WTC11 (cell line): ENCODE data around the gene TWF2. TPM values are rescaled to one million over a fixed set of nuclear protein-coding genes. Genes with fewer than 3 reads are reported as not detected.

Experiments used
- ATAC-seq: fragments of 200-7000 bp; cut with Tn5 transposase; 2 replicates; pipeline ENCODE4 v1.10.0; 2021; ENCODE audit warnings: mild to moderate bottlenecking, moderate library complexity
- CTCF ChIA-PET: fragments of 300-600 bp; sonication (Branson Sonifier 250); formaldehyde crosslinking; loops from one replicate; lab custom pipeline; 2021; ENCODE audit warnings: antibody characterized with exemption; lab: Charles Lee
- POLR2A ChIA-PET: fragments of 350-600 bp; sonication (Branson Sonifier 250); formaldehyde crosslinking; loops from one replicate; lab custom pipeline; 2021; ENCODE audit warnings: antibody characterized with exemption; lab: Charles Lee
- DNase-seq: peaks from one replicate; pipeline ENCODE4 v3.0.0; 2021; ENCODE audit warnings: low spot score
- H3K27ac Mint-ChIP-seq: 2 replicates; pipeline ENCODE4 v1.8.0; 2021; ENCODE audit warnings: mixed read lengths
- H3K27me3 Mint-ChIP-seq: 2 replicates; pipeline ENCODE4 v1.8.0; 2021; ENCODE audit warnings: low read depth, mild to moderate bottlenecking, moderate library complexity, mixed read lengths
- H3K36me3 Mint-ChIP-seq: 2 replicates; pipeline ENCODE4 v1.8.0; 2021; ENCODE audit warnings: mixed read lengths
- H3K4me1 Mint-ChIP-seq: 2 replicates; pipeline ENCODE4 v1.8.0; 2022; ENCODE audit warnings: mixed read lengths
- H3K4me3 Mint-ChIP-seq: 2 replicates; pipeline ENCODE4 v1.8.0; 2021; ENCODE audit warnings: mild to moderate bottlenecking, moderate library complexity, mixed read lengths
- H3K9me3 Mint-ChIP-seq: 2 replicates; pipeline ENCODE4 v1.8.0; 2021; ENCODE audit warnings: mixed read lengths
- ATF6 ChIP-seq: sonication (generic); formaldehyde crosslinking; IDR thresholded peaks from 2 replicates; pipeline ENCODE4 v1.8.1; 2023; ENCODE audit warnings: mild to moderate bottlenecking, missing genetic modification reagents
- CREB1 ChIP-seq: sonication (generic); formaldehyde crosslinking; IDR thresholded peaks from 2 replicates; pipeline ENCODE4 v1.8.0; 2023; ENCODE audit warnings: mild to moderate bottlenecking, missing genetic modification reagents
- CREM ChIP-seq: sonication (generic); formaldehyde crosslinking; IDR thresholded peaks from 2 replicates; pipeline ENCODE4 v1.8.1; 2022; ENCODE audit warnings: mild to moderate bottlenecking, missing genetic modification reagents, moderate library complexity
- E2F1 ChIP-seq: sonication (generic); formaldehyde crosslinking; IDR thresholded peaks from 2 replicates; pipeline ENCODE4 v1.8.0; 2022; ENCODE audit warnings: mild to moderate bottlenecking, missing genetic modification reagents
- ELF4 ChIP-seq: sonication (generic); formaldehyde crosslinking; IDR thresholded peaks from 2 replicates; pipeline ENCODE4 v1.8.1; 2022; ENCODE audit warnings: low read depth, mild to moderate bottlenecking, moderate library complexity, missing genetic modification reagents
- FOXJ3 ChIP-seq: sonication (generic); formaldehyde crosslinking; IDR thresholded peaks from 2 replicates; pipeline ENCODE4 v1.9.0; 2021; ENCODE audit warnings: missing genetic modification reagents, mild to moderate bottlenecking, borderline replicate concordance
- IRF2 ChIP-seq: sonication (generic); formaldehyde crosslinking; IDR thresholded peaks from 2 replicates; pipeline ENCODE4 v1.8.0; 2022; ENCODE audit warnings: low read depth, missing genetic modification reagents, borderline replicate concordance
- JAZF1 ChIP-seq: fragments of 250-450 bp; sonication (Bioruptor Pico); IDR thresholded peaks from 2 replicates; pipeline ENCODE4 v1.9.0; 2021; ENCODE audit warnings: moderate library complexity, mild to moderate bottlenecking, inconsistent platforms
- JUN ChIP-seq: sonication (generic); formaldehyde crosslinking; IDR thresholded peaks from 2 replicates; pipeline ENCODE4 v1.8.0; 2023; ENCODE audit warnings: mild to moderate bottlenecking, missing genetic modification reagents
- NR3C1 ChIP-seq: sonication (generic); formaldehyde crosslinking; conservative IDR thresholded peaks from 2 replicates; pipeline ENCODE4 v1.8.1; 2023; ENCODE audit warnings: low read depth, mild to moderate bottlenecking, missing genetic modification reagents
- RELA ChIP-seq: sonication (generic); formaldehyde crosslinking; IDR thresholded peaks from 2 replicates; pipeline ENCODE4 v1.8.1; 2022; ENCODE audit warnings: missing genetic modification reagents, mild to moderate bottlenecking, borderline replicate concordance
- SMAD3 ChIP-seq: sonication (generic); formaldehyde crosslinking; IDR thresholded peaks from 2 replicates; pipeline ENCODE4 v1.8.0; 2022; ENCODE audit warnings: missing genetic modification reagents, mild to moderate bottlenecking, borderline replicate concordance
- SMAD4 ChIP-seq: sonication (generic); formaldehyde crosslinking; IDR thresholded peaks from 2 replicates; pipeline ENCODE4 v1.8.0; 2022; ENCODE audit warnings: mild to moderate bottlenecking, missing genetic modification reagents
- SOX15 ChIP-seq: fragments of 250-450 bp; sonication (Bioruptor Pico); IDR thresholded peaks from 2 replicates; pipeline ENCODE4 v1.9.0; 2021; ENCODE audit warnings: mild to moderate bottlenecking
- SP1 ChIP-seq: sonication (generic); formaldehyde crosslinking; conservative IDR thresholded peaks from 2 replicates; pipeline ENCODE4 v1.8.1; 2022; ENCODE audit warnings: missing genetic modification reagents
- TCF7 ChIP-seq: sonication (generic); formaldehyde crosslinking; IDR thresholded peaks from 2 replicates; pipeline ENCODE4 v1.8.0; 2022; ENCODE audit warnings: mild to moderate bottlenecking, low read depth, missing genetic modification reagents, moderate library complexity
- ZBTB21 ChIP-seq: sonication (generic); formaldehyde crosslinking; IDR thresholded peaks from 2 replicates; pipeline ENCODE4 v1.8.1; 2023; ENCODE audit warnings: mild to moderate bottlenecking, missing genetic modification reagents, borderline replicate concordance
- total RNA-seq: library from RNA; stranded (reverse); gene quantifications from 3 replicates; pipeline ENCODE4 v1.2.3, GENCODE V29; 2021
- TF ChIP-seq, protein P1 (sequence below): sonication (generic); formaldehyde crosslinking; conservative IDR thresholded peaks from 2 replicates; pipeline ENCODE4 v1.8.1; 2023; ENCODE audit warnings: mild to moderate bottlenecking, low read depth, missing genetic modification reagents, moderate library complexity

TWF2 gene
- total RNA-seq, 1 experiment from 2014 or later: 71.1 TPM

- Mint-ChIP-seq H3K4me1 (peaks cover 15% of the 10 kb centered on the region), H3K9me3 (no peaks in the 10 kb centered on the region), H3K4me3 (no peak overlapping the region), H3K27me3 (peaks cover 11% of the 10 kb centered on the region), H3K27ac (no peak overlapping the region), H3K36me3 (peaks cover 6% of the 10 kb centered on the region)
- ATAC-seq (no peak), DNase-seq (no peak)
- ChIA-PET CTCF (interaction anchor here (0.5 to 2.6 kb wide), 2 partner anchors 23 to 25 kb away, joined by 3 to 8 read pairs; no protein-coding TSS in a partner anchor), POLR2A (no interaction called here)
- TF ChIP-seq SMAD4 (no peak), ZBTB21 (CRISPR knock-in tag) (no peak)
These were observed 43.1 kb downstream of the TWF2 start for GRCh38 chr3:52195823-52196331.

GRCh38 chr3:52195291-52195597 is 43.7 kb downstream of the TWF2 start:
- Mint-ChIP-seq H3K4me1 (peaks cover 15% of the 10 kb centered on the region), H3K36me3 (peaks cover 3% of the 10 kb centered on the region), H3K27me3 (peaks cover 11% of the 10 kb centered on the region), H3K27ac (no peak overlapping the region), H3K4me3 (no peak overlapping the region), H3K9me3 (no peaks in the 10 kb centered on the region)
- ATAC-seq (no peak), DNase-seq (no peak)
- ChIA-PET CTCF (interaction anchor here (0.5 to 2.6 kb wide), 3 partner anchors 10 to 25 kb away, joined by 3 to 8 read pairs (median 4); no protein-coding TSS in a partner anchor), POLR2A (no interaction called here)
- TF ChIP-seq RELA (CRISPR knock-in tag) (no peak), ATF6 (CRISPR knock-in tag) (no peak), SMAD3 (no peak)

- Mint-ChIP-seq H3K4me1 (peaks cover 15% of the 10 kb centered on the region), H3K9me3 (no peaks in the 10 kb centered on the region), H3K4me3 (no peak overlapping the region), H3K27ac (no peak overlapping the region), H3K36me3 (no peaks in the 10 kb centered on the region; the same call in 1 of the 2 replicates), H3K27me3 (peaks cover 11% of the 10 kb centered on the region)
- ATAC-seq: no peak
- ChIA-PET CTCF (interaction anchor here (0.6 to 2.6 kb wide), 2 partner anchors 9 to 26 kb away, joined by 4 to 8 read pairs; no protein-coding TSS in a partner anchor), POLR2A (no interaction called here)
- DNase-seq: no peak
- TF ChIP-seq SOX15 (no peak), JUN (CRISPR knock-in tag) (no peak), E2F1 (no peak), FOXJ3 (CRISPR knock-in tag) (no peak), TCF7 (CRISPR knock-in tag) (no peak), CREB1 (no peak), JAZF1 (CRISPR knock-in tag) (no peak), ATF6 (CRISPR knock-in tag) (no peak), NR3C1 (CRISPR knock-in tag) (no peak), CREM (CRISPR knock-in tag) (no peak), SP1 (no peak), IRF2 (no peak), ELF4 (CRISPR knock-in tag) (no peak)
- TF ChIP-seq, protein P1, sequence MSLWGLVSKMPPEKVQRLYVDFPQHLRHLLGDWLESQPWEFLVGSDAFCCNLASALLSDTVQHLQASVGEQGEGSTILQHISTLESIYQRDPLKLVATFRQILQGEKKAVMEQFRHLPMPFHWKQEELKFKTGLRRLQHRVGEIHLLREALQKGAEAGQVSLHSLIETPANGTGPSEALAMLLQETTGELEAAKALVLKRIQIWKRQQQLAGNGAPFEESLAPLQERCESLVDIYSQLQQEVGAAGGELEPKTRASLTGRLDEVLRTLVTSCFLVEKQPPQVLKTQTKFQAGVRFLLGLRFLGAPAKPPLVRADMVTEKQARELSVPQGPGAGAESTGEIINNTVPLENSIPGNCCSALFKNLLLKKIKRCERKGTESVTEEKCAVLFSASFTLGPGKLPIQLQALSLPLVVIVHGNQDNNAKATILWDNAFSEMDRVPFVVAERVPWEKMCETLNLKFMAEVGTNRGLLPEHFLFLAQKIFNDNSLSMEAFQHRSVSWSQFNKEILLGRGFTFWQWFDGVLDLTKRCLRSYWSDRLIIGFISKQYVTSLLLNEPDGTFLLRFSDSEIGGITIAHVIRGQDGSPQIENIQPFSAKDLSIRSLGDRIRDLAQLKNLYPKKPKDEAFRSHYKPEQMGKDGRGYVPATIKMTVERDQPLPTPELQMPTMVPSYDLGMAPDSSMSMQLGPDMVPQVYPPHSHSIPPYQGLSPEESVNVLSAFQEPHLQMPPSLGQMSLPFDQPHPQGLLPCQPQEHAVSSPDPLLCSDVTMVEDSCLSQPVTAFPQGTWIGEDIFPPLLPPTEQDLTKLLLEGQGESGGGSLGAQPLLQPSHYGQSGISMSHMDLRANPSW: no peak
These were observed 44.3 kb downstream of the TWF2 start for GRCh38 chr3:52194485-52195290.
